SK-N-SH treated with all-trans-retinoic acid at 6 μM for 48 hours (cell line): ENCODE results near the gene SFMBT1.

Experiments used
- ARNTL ChIP-seq: fragments of 450-650 bp; formaldehyde crosslinking; IDR thresholded peaks from 2 replicates; pipeline ENCODE4 v1.5.0; 2020; ENCODE audit warnings: low read depth, mild to moderate bottlenecking, moderate library complexity, borderline replicate concordance
- CSDC2 ChIP-seq: fragments of 250-450 bp; sonication (Bioruptor Pico); IDR thresholded peaks from 2 replicates; pipeline ENCODE4 v1.5.0; 2020; ENCODE audit warnings: mild to moderate bottlenecking, moderate library complexity
- RARB ChIP-seq: fragments of 250-450 bp; sonication (Bioruptor Pico); IDR thresholded peaks from 2 replicates; pipeline ENCODE4 v1.8.0; 2021; ENCODE audit warnings: mild to moderate bottlenecking, moderate library complexity
- ZC3H10 ChIP-seq: fragments of 250-450 bp; sonication (Bioruptor Pico); IDR thresholded peaks from 2 replicates; pipeline ENCODE4 v1.5.1; 2021; ENCODE audit warnings: mild to moderate bottlenecking, moderate library complexity
- ZFP30 ChIP-seq: fragments of 450-650 bp; formaldehyde crosslinking; IDR thresholded peaks from 2 replicates; pipeline ENCODE4 v1.5.0; 2022; ENCODE audit warnings: mild to moderate bottlenecking, moderate library complexity
- ZNF565 ChIP-seq: fragments of 450-650 bp; formaldehyde crosslinking; conservative IDR thresholded peaks from 2 replicates; pipeline ENCODE4 v1.5.0; 2020; ENCODE audit warnings: low read depth, mild to moderate bottlenecking, moderate library complexity
- ZNF70 ChIP-seq: fragments of 450-650 bp; formaldehyde crosslinking; IDR thresholded peaks from 2 replicates; pipeline ENCODE4 v1.5.0; 2020; ENCODE audit warnings: mild to moderate bottlenecking, moderate library complexity
- ZNF8 ChIP-seq: fragments of 450-650 bp; formaldehyde crosslinking; IDR thresholded peaks from 2 replicates; pipeline ENCODE4 v1.5.0; 2020; ENCODE audit warnings: mild to moderate bottlenecking, moderate library complexity
- TF ChIP-seq, protein P1 (sequence below): fragments of 250-450 bp; sonication (Bioruptor Pico); IDR thresholded peaks from 2 replicates; pipeline ENCODE4 v1.8.0; 2020; ENCODE audit warnings: mild to moderate bottlenecking, moderate library complexity, borderline replicate concordance
- TF ChIP-seq, protein P2 (sequence below): fragments of 250-450 bp; sonication (Bioruptor Pico); IDR thresholded peaks from 2 replicates; pipeline ENCODE4 v1.5.1; 2020; ENCODE audit warnings: low read depth, mild to moderate bottlenecking, moderate library complexity
- TF ChIP-seq, protein P3 (sequence below): fragments of 250-450 bp; sonication (Bioruptor Pico); IDR thresholded peaks from 2 replicates; pipeline ENCODE4 v1.8.0; 2021; ENCODE audit warnings: low read depth, mild to moderate bottlenecking, moderate library complexity, borderline replicate concordance

DNA sequence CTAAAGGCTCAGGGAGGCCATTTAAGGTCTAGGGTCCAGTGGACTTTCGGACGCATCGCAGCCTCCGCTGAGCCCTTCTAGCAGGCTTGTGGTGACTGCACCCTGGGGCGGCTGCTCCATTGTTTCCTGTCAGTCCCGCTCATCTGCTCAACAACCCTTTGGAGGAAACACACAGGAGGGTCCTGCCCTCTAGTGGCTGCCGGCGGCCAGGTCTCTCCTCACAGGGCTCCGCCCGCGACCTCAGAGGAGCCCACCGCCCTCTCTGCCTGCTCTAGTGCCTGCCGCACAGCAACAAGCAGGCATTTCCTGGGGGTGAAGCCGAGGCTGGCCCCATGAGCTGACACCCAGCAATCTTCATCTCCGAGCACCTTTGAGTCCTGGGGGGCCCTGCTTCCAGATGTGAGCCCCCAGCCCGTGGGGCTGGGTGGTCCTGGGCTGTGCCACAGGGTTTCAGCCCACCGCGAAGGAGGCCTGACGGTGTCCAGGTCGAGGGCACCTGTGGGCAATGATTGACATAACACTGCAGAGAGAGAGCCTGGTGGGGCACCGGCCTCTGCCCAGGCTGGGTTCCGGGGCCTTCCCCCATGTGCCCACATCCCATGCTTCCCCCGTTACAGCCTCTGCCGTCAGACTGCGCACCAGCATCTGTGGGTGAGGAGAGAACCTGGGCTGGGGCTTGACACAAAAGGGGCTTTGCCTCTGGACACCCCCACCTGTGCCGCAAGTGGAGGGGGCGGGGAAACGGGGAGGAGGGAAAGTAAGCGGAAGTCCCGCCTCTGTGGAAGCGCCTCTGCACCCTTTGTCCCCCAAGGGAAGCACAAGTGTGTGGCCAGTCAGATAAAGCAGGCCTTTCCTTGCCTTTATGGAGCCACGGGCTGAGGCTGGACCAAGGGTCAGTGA, 27.0 kb upstream of the SFMBT1 start:
- TF ChIP-seq, protein P1, sequence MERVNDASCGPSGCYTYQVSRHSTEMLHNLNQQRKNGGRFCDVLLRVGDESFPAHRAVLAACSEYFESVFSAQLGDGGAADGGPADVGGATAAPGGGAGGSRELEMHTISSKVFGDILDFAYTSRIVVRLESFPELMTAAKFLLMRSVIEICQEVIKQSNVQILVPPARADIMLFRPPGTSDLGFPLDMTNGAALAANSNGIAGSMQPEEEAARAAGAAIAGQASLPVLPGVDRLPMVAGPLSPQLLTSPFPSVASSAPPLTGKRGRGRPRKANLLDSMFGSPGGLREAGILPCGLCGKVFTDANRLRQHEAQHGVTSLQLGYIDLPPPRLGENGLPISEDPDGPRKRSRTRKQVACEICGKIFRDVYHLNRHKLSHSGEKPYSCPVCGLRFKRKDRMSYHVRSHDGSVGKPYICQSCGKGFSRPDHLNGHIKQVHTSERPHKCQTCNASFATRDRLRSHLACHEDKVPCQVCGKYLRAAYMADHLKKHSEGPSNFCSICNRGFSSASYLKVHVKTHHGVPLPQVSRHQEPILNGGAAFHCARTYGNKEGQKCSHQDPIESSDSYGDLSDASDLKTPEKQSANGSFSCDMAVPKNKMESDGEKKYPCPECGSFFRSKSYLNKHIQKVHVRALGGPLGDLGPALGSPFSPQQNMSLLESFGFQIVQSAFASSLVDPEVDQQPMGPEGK, result no peak
- TF ChIP-seq CSDC2 (CRISPR knock-in tag) (no peak), ZFP30 (no peak), RARB (no peak), ZNF565 (CRISPR knock-in tag) (no peak), ZNF8 (CRISPR knock-in tag) (no peak), ZC3H10 (no peak), ZNF70 (CRISPR knock-in tag) (no peak), ARNTL (CRISPR knock-in tag) (no peak)
- TF ChIP-seq, protein P2, sequence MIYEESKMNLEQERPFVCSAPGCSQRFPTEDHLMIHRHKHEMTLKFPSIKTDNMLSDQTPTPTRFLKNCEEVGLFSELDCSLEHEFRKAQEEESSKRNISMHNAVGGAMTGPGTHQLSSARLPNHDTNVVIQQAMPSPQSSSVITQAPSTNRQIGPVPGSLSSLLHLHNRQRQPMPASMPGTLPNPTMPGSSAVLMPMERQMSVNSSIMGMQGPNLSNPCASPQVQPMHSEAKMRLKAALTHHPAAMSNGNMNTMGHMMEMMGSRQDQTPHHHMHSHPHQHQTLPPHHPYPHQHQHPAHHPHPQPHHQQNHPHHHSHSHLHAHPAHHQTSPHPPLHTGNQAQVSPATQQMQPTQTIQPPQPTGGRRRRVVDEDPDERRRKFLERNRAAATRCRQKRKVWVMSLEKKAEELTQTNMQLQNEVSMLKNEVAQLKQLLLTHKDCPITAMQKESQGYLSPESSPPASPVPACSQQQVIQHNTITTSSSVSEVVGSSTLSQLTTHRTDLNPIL (CRISPR knock-in tag), result no peak
- TF ChIP-seq, protein P3, sequence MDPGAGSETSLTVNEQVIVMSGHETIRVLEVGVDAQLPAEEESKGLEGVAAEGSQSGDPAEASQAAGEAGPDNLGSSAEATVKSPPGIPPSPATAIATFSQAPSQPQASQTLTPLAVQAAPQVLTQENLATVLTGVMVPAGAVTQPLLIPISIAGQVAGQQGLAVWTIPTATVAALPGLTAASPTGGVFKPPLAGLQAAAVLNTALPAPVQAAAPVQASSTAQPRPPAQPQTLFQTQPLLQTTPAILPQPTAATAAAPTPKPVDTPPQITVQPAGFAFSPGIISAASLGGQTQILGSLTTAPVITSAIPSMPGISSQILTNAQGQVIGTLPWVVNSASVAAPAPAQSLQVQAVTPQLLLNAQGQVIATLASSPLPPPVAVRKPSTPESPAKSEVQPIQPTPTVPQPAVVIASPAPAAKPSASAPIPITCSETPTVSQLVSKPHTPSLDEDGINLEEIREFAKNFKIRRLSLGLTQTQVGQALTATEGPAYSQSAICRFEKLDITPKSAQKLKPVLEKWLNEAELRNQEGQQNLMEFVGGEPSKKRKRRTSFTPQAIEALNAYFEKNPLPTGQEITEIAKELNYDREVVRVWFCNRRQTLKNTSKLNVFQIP (CRISPR knock-in tag), result no peak
